GM12892 (cell line): Measurements from ENCODE around the gene HYAL2.

Experiments used
- POLR2A ChIP-seq: IDR thresholded peaks from 2 replicates; pipeline ENCODE4 v1.6.1; 2011; ENCODE audit warnings: low read depth, low read length, control low read depth
- POLR2AphosphoS5 ChIP-seq: IDR thresholded peaks from 2 replicates; pipeline ENCODE4 v1.6.1; 2011; ENCODE audit warnings: low read depth, low read length, control low read depth
- TAF1 ChIP-seq: IDR thresholded peaks from 2 replicates; pipeline ENCODE4 v1.6.1; 2011; ENCODE audit warnings: low read depth, mild to moderate bottlenecking, control low read depth, low read length, borderline replicate concordance

- 0 out of 2 replicates have a peak, but pooled peaks have one; percentile 13 for TF ChIP-seq POLR2A
- TF ChIP-seq POLR2AphosphoS5: no peak
- no peak for TF ChIP-seq TAF1
Measured at GRCh38 chr3:50333744-50334328, 11.3 kb upstream of the HYAL2 start.
